MCF 10A (cell line): Measurements from ENCODE around the gene PP2D1. TPM values are rescaled to one million over a fixed set of nuclear protein-coding genes. Genes with fewer than 3 reads are reported as not detected.

Experiments used
- BruUV-seq: library from RNA; stranded (reverse); fragments of 400-500 nt; replicated peaks from 2 replicates; lab custom pipeline; 2021; lab: Mats Ljungman, UMichigan
- CTCF ChIA-PET: fragments of 300-600 bp; sonication (Branson Sonifier 250); formaldehyde crosslinking; extraction: SDS; loops from one replicate; lab custom pipeline; 2021; ENCODE audit warnings: antibody characterized with exemption, inconsistent platforms; lab: Yijun Ruan, JAX
- POLR2A ChIA-PET: fragments of 300-600, 350-650 bp; sonication (Branson Sonifier 250); formaldehyde crosslinking; extraction: SDS; loops from one replicate; lab custom pipeline; 2020; ENCODE audit warnings: antibody characterized with exemption, inconsistent platforms; lab: Yijun Ruan, JAX
- DNase-seq: peaks from one replicate; pipeline ENCODE4 v3.0.0-alpha.2; 2018; ENCODE audit not compliant: unreplicated experiment
- H3K27ac Mint-ChIP-seq: one replicate; pipeline ENCODE4 v1.8.0; 2022; ENCODE audit warnings: mild to moderate bottlenecking, low read depth, mixed read lengths; ENCODE audit not compliant: unreplicated experiment
- H3K27me3 Mint-ChIP-seq: one replicate; pipeline ENCODE4 v1.8.0; 2022; ENCODE audit warnings: mixed read lengths; ENCODE audit not compliant: insufficient read depth, unreplicated experiment
- H3K36me3 Mint-ChIP-seq: one replicate; pipeline ENCODE4 v1.8.0; 2022; ENCODE audit warnings: mild to moderate bottlenecking, moderate library complexity, mixed read lengths; ENCODE audit not compliant: insufficient read depth, unreplicated experiment
- H3K4me1 Mint-ChIP-seq: one replicate; pipeline ENCODE4 v1.8.0; 2022; ENCODE audit warnings: mixed read lengths; ENCODE audit not compliant: insufficient read depth, unreplicated experiment
- H3K4me3 Mint-ChIP-seq: one replicate; pipeline ENCODE4 v1.8.0; 2022; ENCODE audit warnings: mild to moderate bottlenecking, moderate library complexity, mixed read lengths; ENCODE audit not compliant: unreplicated experiment
- H3K9me3 Mint-ChIP-seq: one replicate; pipeline ENCODE4 v1.8.0; 2022; ENCODE audit warnings: mixed read lengths; ENCODE audit not compliant: unreplicated experiment
- intact Hi-C: fragments of 100-400 bp; cut with micrococcal nuclease; formaldehyde crosslinking; loops from 2 replicates; pipeline ENCODE4 v1.14.1; 2022
- total RNA-seq: library from RNA; stranded (reverse); gene quantifications from 2 replicates; pipeline ENCODE4 v1.2.3, GENCODE V29; 2022
- TF ChIP-seq, protein P1 (sequence below): fragments of 200-600 bp; IDR thresholded peaks from one replicate; pipeline ENCODE4 v1.8.0; 2022; ENCODE audit warnings: antibody characterized with exemption, mild to moderate bottlenecking; ENCODE audit not compliant: unreplicated experiment

PP2D1 gene
- total RNA-seq, 1 experiment from 2014 or later: not detected

DNA sequence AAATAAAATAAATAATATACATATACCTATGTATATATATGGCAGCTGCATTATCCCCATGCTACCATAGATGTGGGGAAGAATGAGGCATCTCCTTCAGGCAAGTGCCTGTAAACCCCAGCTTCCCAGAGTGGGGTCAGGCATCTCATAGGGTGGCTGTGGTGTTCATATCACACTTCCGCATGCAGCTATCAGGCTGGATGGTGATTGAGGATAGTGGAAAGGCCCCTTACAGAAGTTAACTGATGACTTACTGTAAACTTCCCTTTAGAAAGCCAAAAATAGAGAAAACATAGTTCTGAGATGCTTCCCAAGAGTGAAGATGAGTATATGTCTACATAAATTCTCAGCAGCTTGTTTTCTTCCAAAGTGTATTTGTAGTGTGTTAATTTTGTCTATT is 3.5 kb upstream of the PP2D1 start:
- POLR2A ChIA-PET: no interaction called here
- Mint-ChIP-seq H3K36me3 (no peaks in the 10 kb centered on the region), H3K27me3 (no peaks in the 10 kb centered on the region), H3K4me3 (no peak overlapping the region), H3K4me1 (peaks cover 5% of the 10 kb centered on the region), H3K27ac (no peak overlapping the region), H3K9me3 (no peaks in the 10 kb centered on the region)
- intact Hi-C loops: no loop called here
- BruUV-seq: no TSS peak
- TF ChIP-seq, protein P1, sequence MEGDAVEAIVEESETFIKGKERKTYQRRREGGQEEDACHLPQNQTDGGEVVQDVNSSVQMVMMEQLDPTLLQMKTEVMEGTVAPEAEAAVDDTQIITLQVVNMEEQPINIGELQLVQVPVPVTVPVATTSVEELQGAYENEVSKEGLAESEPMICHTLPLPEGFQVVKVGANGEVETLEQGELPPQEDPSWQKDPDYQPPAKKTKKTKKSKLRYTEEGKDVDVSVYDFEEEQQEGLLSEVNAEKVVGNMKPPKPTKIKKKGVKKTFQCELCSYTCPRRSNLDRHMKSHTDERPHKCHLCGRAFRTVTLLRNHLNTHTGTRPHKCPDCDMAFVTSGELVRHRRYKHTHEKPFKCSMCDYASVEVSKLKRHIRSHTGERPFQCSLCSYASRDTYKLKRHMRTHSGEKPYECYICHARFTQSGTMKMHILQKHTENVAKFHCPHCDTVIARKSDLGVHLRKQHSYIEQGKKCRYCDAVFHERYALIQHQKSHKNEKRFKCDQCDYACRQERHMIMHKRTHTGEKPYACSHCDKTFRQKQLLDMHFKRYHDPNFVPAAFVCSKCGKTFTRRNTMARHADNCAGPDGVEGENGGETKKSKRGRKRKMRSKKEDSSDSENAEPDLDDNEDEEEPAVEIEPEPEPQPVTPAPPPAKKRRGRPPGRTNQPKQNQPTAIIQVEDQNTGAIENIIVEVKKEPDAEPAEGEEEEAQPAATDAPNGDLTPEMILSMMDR: no peak
- DNase-seq: no peak
- CTCF ChIA-PET: no interaction called here

DNA sequence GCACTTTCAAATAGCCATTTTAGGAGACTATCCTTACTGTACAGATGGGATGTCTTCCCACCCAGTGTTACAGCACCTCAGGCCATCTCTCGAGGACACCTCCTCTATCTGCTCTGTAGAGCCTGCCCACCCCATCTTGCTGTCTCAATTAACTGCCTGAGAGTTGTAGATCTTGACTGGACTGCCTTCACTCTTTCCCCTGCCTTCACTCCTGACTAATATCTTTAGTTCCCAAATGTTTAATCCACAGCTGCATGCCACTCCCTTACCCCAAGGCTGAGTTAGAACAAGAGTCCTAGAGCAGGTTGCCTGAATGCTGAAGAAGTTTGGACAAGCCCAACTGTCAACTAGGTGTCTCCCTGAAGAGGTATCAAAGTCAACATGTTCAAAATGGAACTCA is 1.3 kb upstream of the PP2D1 start:
- ChIA-PET POLR2A (no interaction called here), CTCF (interaction anchor here (0.6 to 0.9 kb wide), 2 partner anchors 12 to 370 kb away, joined by 3 read pairs; no protein-coding TSS in a partner anchor)
- no TSS peak for BruUV-seq
- no peak for DNase-seq
- TF ChIP-seq, protein P1: no peak
- intact Hi-C loops: no loop called here
- Mint-ChIP-seq H3K4me3 (no peak overlapping the region), H3K4me1 (peaks cover 5% of the 10 kb centered on the region), H3K36me3 (no peaks in the 10 kb centered on the region), H3K27ac (no peak overlapping the region), H3K27me3 (no peaks in the 10 kb centered on the region), H3K9me3 (no peaks in the 10 kb centered on the region)

DNA sequence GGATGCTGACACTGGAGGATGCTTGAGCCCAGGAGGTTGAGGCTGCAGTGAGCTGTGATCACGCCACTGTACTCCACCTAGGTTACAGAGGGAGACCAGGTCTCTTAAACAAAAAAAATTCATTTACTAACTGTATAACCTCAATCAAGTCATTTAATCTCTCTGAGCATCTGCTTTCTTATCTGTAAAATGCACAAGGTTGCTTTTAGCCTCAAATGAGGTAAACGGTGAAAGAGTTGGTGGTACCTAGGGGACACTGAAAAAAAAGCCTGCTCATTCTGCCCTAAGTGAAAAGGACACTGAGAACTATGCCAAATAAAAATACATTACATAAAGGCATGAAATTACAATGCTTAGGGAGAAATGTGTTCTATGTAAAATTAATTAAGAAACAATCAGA is 3.4 kb downstream of the PP2D1 start:
- ChIA-PET CTCF (interaction anchor here (1.8 kb wide), 1 partner anchor 32 kb away, joined by 9 read pairs; no protein-coding TSS in a partner anchor), POLR2A (interaction anchor here (0.9 kb wide), 1 partner anchor 16 kb away, joined by 4 read pairs; no protein-coding TSS in a partner anchor)
- BruUV-seq: no TSS peak
- Mint-ChIP-seq H3K4me1 (peaks cover 5% of the 10 kb centered on the region), H3K36me3 (no peaks in the 10 kb centered on the region), H3K4me3 (no peak overlapping the region), H3K27me3 (no peaks in the 10 kb centered on the region), H3K27ac (no peak overlapping the region), H3K9me3 (no peaks in the 10 kb centered on the region)
- intact Hi-C loops: no loop called here
- no peak for DNase-seq
- TF ChIP-seq, protein P1: no peak

DNA sequence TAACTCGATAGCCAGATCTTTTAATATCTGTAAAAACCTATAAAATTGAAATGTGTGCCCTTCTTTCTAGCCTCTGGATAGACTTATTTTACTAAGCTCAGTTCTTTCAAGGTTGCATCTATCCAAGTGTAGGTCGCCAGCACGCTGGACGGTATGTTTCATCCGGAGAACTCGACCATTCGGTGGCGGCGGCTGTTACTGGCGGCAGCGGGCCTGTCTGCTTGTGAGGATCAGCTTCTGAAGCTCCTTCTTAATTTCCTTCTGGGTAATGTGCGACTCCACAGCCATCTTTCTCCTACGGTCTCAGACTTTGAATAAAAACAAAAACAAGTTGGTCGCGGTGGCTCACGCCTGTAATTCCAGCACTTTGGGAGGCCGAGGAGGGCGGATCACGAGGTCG is 4.1 kb downstream of the PP2D1 start:
- CTCF ChIA-PET: interaction anchor here (0.8 kb wide), 1 partner anchor 1448 kb away, joined by 5 read pairs; no protein-coding TSS in a partner anchor
- POLR2A ChIA-PET: interaction anchor here (0.9 kb wide), 1 partner anchor 16 kb away, joined by 4 read pairs; no protein-coding TSS in a partner anchor
- no peak overlapping the region for H3K4me3 Mint-ChIP-seq
- no TSS peak for BruUV-seq
- intact Hi-C loops: no loop called here
- no peak for DNase-seq
- no peak overlapping the region for H3K27ac Mint-ChIP-seq
- TF ChIP-seq, protein P1: no peak
- H3K27me3 Mint-ChIP-seq: no peaks in the 10 kb centered on the region
- H3K4me1 Mint-ChIP-seq: no peaks in the 10 kb centered on the region
- H3K9me3 Mint-ChIP-seq: no peaks in the 10 kb centered on the region
- H3K36me3 Mint-ChIP-seq: no peaks in the 10 kb centered on the region
